Tibial nerve (tissue), 3 donors: ENCODE results near the gene UXS1.

Experiments
- CTCF ChIP-seq, 5 experiments: fragments of 200-600 bp in 3 of 5; fragments of 450-650 bp in 2 of 5; sonication (generic) in 3 of 5; IDR thresholded peaks; one replicate each; pipeline ENCODE4 v1.5.1; 2016 to 2019; ENCODE audit warnings: antibody characterized with exemption in 5 of 5, mild to moderate bottlenecking in 3 of 5, moderate library complexity in 2 of 5
- POLR2A ChIP-seq, 2 donors: fragments of 450-650 bp; IDR thresholded peaks; one replicate each; pipeline ENCODE4 v1.6.1; 2017; ENCODE audit warnings: antibody characterized with exemption in 2 of 2, mild to moderate bottlenecking in 2 of 2, moderate library complexity in 2 of 2

- TF ChIP-seq CTCF (IDR thresholded peaks at IDR 0.05) = no peak
- no peak for TF ChIP-seq POLR2A (IDR thresholded peaks at IDR 0.05)
These were observed 73.7 kb downstream of the UXS1 start for GRCh38 chr2:106120432-106120831.
